Vagina (tissue), 2 donors: ENCODE measurements around the gene TTC23. TPM values are rescaled to one million over a fixed set of nuclear protein-coding genes. Genes with fewer than 3 reads are reported as not detected.

Source experiments
- DNase-seq, 2 donors: peaks; one replicate each; pipeline ENCODE4 v3.0.0-alpha.2; 2017; ENCODE audit errors: extremely low spot score in 2 of 2
- H3K27ac ChIP-seq: fragments of 200-600 bp; sonication (generic); one replicate; pipeline ENCODE4 v1.5.1; 2019
- H3K27me3 ChIP-seq: fragments of 200-600 bp; sonication (generic); one replicate; pipeline ENCODE4 v1.5.1; 2019
- H3K36me3 ChIP-seq, 2 donors: fragments of 200-600 bp; sonication (generic); one replicate each; pipeline ENCODE4 v1.5.1; 2017 to 2019
- H3K4me1 ChIP-seq: fragments of 200-600 bp; sonication (generic); one replicate; pipeline ENCODE4 v1.5.1; 2019
- H3K4me3 ChIP-seq, 2 donors: fragments of 200-600 bp; sonication (generic); 1 replicate in 1 of 2; 2 replicates in 1 of 2; pipeline ENCODE4 v1.5.1; 2016 to 2019
- H3K9me3 ChIP-seq: fragments of 200-600 bp; sonication (generic); one replicate; pipeline ENCODE4 v1.5.1; 2019
- CTCF ChIP-seq, 3 experiments: fragments of 450-650 bp in 2 of 3; fragments of 200-600 bp in 1 of 3; sonication (generic) in 1 of 3; IDR thresholded peaks; one replicate each; pipeline ENCODE4 v1.5.1; 2017 to 2019; ENCODE audit warnings: antibody characterized with exemption in 3 of 3, mild to moderate bottlenecking in 2 of 3, moderate library complexity in 2 of 3
- POLR2A ChIP-seq, 2 donors: fragments of 450-650 bp; IDR thresholded peaks; one replicate each; pipeline ENCODE4 v1.6.1; 2017; ENCODE audit warnings: antibody characterized with exemption in 2 of 2, mild to moderate bottlenecking in 2 of 2, moderate library complexity in 2 of 2
- POLR2AphosphoS5 ChIP-seq, 2 donors: sonication (generic); formaldehyde crosslinking; IDR thresholded peaks; one replicate each; pipeline ENCODE4 v1.9.0; 2017; ENCODE audit warnings: antibody characterized with exemption in 2 of 2, mild to moderate bottlenecking in 2 of 2, low read depth in 1 of 2; ENCODE audit not compliant: insufficient read depth in 1 of 2
- intact Hi-C: fragments of 100-400 bp; cut with DNase I; formaldehyde crosslinking; loops from one replicate; pipeline ENCODE4 v1.15.1; 2023
- total RNA-seq: library from RNA; depleted of rRNA; stranded (reverse); fragments of >200 nt; gene quantifications from one replicate; pipeline ENCODE4 v1.2.3, GENCODE V29; 2016

TTC23 gene
- total RNA-seq, 1 donor from 2014 or later, result 64.1 TPM

GRCh38 chr15:99177679-99178078 is 71.7 kb downstream of the TTC23 start:
- no peak for TF ChIP-seq POLR2AphosphoS5 (IDR thresholded peaks at IDR 0.05; ENCODE audit: insufficient read depth in 1 of 2, low read depth in 1 of 2)
- no peak for TF ChIP-seq POLR2A (IDR thresholded peaks at IDR 0.05)
- TF ChIP-seq CTCF (IDR thresholded peaks at IDR 0.05), result no peak
- no peaks in the 10 kb centered on the region for H3K9me3 ChIP-seq
- intact Hi-C loops, result no loop called here
- no peak for DNase-seq
- no peaks in the 10 kb centered on the region for H3K27me3 ChIP-seq
- H3K36me3 ChIP-seq, result peaks cover 0 to 9% of the 10 kb centered on the region in 2 donors
- no peak overlapping the region for H3K27ac ChIP-seq
- H3K4me1 ChIP-seq, result peaks cover 4% of the 10 kb centered on the region
- no peak overlapping the region for H3K4me3 ChIP-seq

DNA sequence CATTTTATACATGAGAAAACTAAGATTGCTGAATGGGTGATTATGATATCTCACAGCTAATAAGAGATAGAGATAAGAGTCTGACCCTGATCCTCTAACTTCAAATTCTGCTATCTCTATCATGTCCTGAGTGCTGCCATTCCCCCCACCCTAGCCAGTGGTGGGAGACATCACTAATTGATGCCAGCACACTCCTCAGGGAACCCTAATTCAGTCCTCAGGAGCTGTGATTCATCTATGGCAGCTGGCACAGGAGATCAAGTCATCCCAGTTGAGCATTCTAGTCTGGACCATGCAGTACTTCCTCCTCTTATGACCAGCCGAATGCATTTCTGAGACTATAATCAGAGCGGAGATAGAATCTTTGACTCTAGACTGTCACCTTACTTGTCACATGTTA is 72.6 kb downstream of the TTC23 start:
- no peak overlapping the region for H3K27ac ChIP-seq
- DNase-seq, result no peak

DNA sequence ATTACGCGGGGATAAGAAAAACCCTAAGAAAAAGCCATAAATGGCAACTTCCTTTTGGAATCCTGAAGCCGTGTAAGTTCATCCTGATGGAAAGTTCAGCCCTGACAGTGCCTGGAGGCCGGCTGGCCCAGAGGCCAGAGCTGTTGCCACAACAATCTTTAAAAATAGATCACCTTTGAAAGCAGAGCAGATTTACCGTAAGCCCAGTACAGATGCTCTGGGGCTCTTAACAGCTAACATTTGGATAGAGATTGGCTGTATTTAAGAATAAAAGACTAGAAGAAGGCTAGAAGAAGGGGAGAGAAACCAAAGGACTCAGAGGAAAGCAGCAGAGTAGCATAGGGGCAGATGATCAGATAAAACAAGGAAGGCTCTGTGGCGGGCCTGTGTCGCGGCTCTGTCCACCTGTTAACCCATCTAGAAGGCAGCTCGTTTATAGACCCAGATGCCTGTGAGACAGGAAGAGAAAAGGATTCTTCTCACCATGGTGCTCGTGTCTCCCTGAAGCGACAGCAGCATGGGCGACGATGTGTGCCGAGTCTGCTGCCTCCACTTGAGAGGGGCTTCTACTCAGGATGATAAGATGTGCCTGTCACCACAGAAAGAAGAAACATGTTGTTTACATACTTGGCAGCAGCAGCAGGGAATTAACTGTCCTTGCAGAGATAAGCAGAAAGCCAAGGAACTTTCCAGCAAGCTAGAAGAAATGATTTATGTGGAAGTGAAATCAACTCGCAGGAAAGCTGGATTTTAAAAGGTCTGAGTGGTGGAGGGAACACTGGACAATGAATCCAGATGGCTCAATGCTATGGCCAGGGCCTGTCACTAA is 74.6 kb downstream of the TTC23 start:
- TF ChIP-seq POLR2AphosphoS5 (IDR thresholded peaks at IDR 0.05; ENCODE audit: insufficient read depth in 1 of 2, low read depth in 1 of 2), result peak in 1 of 2 donors; percentile 24
- no peak for TF ChIP-seq POLR2A (IDR thresholded peaks at IDR 0.05)
- peak overlapping the region; percentile 56 for H3K27ac ChIP-seq
- H3K4me3 ChIP-seq, result no peak overlapping the region
- H3K36me3 ChIP-seq, result peaks cover 0 to 14% of the 10 kb centered on the region in 2 donors
- DNase-seq, result no peak
- intact Hi-C loops, result loop anchor here (5.0 kb wide), 1 partner anchor 52 kb away; no protein-coding TSS in a partner anchor
- peaks cover 4% of the 10 kb centered on the region for H3K4me1 ChIP-seq
- no peaks in the 10 kb centered on the region for H3K9me3 ChIP-seq
- no peaks in the 10 kb centered on the region for H3K27me3 ChIP-seq

More for the DNA sequence above, 72.6 kb downstream of the TTC23 start:
- TF ChIP-seq POLR2A (IDR thresholded peaks at IDR 0.05) (no peak), CTCF (IDR thresholded peaks at IDR 0.05) (no peak), POLR2AphosphoS5 (IDR thresholded peaks at IDR 0.05; ENCODE audit: insufficient read depth in 1 of 2, low read depth in 1 of 2) (no peak)
- Histone ChIP-seq H3K4me3 (no peak overlapping the region), H3K36me3 (peaks cover 0 to 9% of the 10 kb centered on the region in 2 donors), H3K9me3 (no peaks in the 10 kb centered on the region), H3K4me1 (peaks cover 4% of the 10 kb centered on the region), H3K27me3 (no peaks in the 10 kb centered on the region)
- intact Hi-C loops, result no loop called here

DNA sequence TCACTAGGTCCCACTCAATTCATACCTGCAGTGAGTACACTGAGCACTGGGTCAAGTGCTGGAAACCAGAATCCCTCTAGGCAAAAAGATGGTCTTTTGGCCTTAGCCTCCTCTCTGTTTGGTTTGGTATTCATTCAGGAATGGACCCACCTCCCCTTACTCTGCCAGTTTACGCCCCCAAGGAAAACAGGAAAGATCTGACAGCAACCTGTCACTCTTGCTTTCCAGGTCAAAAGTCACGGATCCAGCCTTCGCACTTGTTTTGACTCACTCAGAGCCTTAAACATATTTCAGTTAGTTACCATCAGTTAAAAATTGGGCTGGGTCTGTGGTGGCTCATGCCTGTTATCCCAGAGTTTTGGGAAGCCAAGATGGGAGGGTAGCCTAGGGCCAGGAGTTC is 76.4 kb downstream of the TTC23 start:
- intact Hi-C loops, result loop anchor here (5.0 kb wide), 1 partner anchor 51 kb away; no protein-coding TSS in a partner anchor

DNA sequence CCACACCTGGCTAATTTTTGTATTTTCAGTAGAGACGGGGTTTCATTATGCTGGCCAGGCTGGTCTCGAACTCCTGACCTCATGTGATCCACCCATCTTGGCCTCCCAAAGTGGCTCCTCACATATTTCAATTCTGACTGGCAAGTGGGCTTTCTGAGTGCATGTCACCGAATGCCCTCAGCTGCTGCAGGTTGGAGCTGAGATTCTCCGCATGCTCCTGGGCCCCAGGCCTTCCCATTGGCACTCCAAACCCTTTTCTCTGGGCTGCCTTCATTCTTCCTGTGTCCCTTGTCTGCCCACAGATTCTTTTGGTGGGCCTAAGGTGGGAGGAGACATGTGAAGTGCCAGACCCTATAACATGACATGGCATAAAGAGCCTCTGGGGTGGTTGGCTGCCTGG is 77.2 kb downstream of the TTC23 start:
- peak in 1 of 2 donors; percentile 61 for DNase-seq
- H3K4me3 ChIP-seq, result no peak overlapping the region
- H3K27me3 ChIP-seq, result no peaks in the 10 kb centered on the region
- H3K36me3 ChIP-seq, result peaks cover 0 to 14% of the 10 kb centered on the region in 2 donors
- intact Hi-C loops, result loop anchor here (5.0 kb wide), 1 partner anchor 50 kb away; no protein-coding TSS in a partner anchor
- no peak for TF ChIP-seq POLR2AphosphoS5 (IDR thresholded peaks at IDR 0.05; ENCODE audit: insufficient read depth in 1 of 2, low read depth in 1 of 2)
- no peak for TF ChIP-seq POLR2A (IDR thresholded peaks at IDR 0.05)
- no peak for TF ChIP-seq CTCF (IDR thresholded peaks at IDR 0.05)
- H3K27ac ChIP-seq, result peak overlapping the region; percentile 40
- H3K9me3 ChIP-seq, result no peaks in the 10 kb centered on the region
- H3K4me1 ChIP-seq, result peaks cover 14% of the 10 kb centered on the region

More for the DNA sequence above, 76.4 kb downstream of the TTC23 start:
- no peak for TF ChIP-seq POLR2AphosphoS5 (IDR thresholded peaks at IDR 0.05; ENCODE audit: insufficient read depth in 1 of 2, low read depth in 1 of 2)
- TF ChIP-seq CTCF (IDR thresholded peaks at IDR 0.05), result no peak
- no peak for TF ChIP-seq POLR2A (IDR thresholded peaks at IDR 0.05)
- Histone ChIP-seq H3K9me3 (no peaks in the 10 kb centered on the region), H3K4me1 (peaks cover 12% of the 10 kb centered on the region), H3K4me3 (no peak overlapping the region), H3K36me3 (peaks cover 0 to 14% of the 10 kb centered on the region in 2 donors), H3K27me3 (no peaks in the 10 kb centered on the region), H3K27ac (no peak overlapping the region)
- no peak for DNase-seq
